GM18498 (cell line): ENCODE measurements around the gene CDC27.
"Not testable (repeated sequence)": the region's sequence is repeated elsewhere in the genome, so short reads cannot be mapped to it uniquely, and the experiment has no call there.

Source experiments
- ATAC-seq: cut with Tn5 transposase; IDR thresholded peaks from one replicate; pipeline ENCODE4 v1.9.1; 2021; ENCODE audit warnings: mild to moderate bottlenecking, moderate library complexity; ENCODE audit not compliant: unreplicated experiment

The CDC27 gene

GRCh38 chr17:47188876-47189731 lies at the start of gene CDC27:
TSS of gene CDC27 (minus strand) at chr17:47189295. CDS start at chr17:47189172, 123 bp downstream.
- ATAC-seq: peak; percentile 94

GRCh38 chr17:47238321-47239010 lies 49.4 kb upstream of the CDC27 start:
- no peak for ATAC-seq

- no peak for ATAC-seq
Measured at GRCh38 chr17:47237841-47238240, 48.7 kb upstream of the CDC27 start.

- no peak for ATAC-seq
Measured at GRCh38 chr17:47235923-47236322, 46.8 kb upstream of the CDC27 start.

GRCh38 chr17:47235506-47235905 lies 46.4 kb upstream of the CDC27 start:
- no peak for ATAC-seq

- no peak for ATAC-seq
Measured at GRCh38 chr17:47232465-47232864, 43.4 kb upstream of the CDC27 start.

GRCh38 chr17:47231866-47232265 lies 42.8 kb upstream of the CDC27 start:
- no peak for ATAC-seq

GRCh38 chr17:47231334-47231733 lies 42.2 kb upstream of the CDC27 start:
- ATAC-seq: no peak

- ATAC-seq: no peak
Measured at GRCh38 chr17:47230864-47231263, 41.8 kb upstream of the CDC27 start.

- ATAC-seq: no peak
Measured at GRCh38 chr17:47229535-47230443, 40.7 kb upstream of the CDC27 start.

- ATAC-seq: no peak
Measured at GRCh38 chr17:47227862-47228261, 38.8 kb upstream of the CDC27 start.

- no peak for ATAC-seq
Measured at GRCh38 chr17:47225911-47226688, 37.0 kb upstream of the CDC27 start.

- ATAC-seq: no peak
Measured at GRCh38 chr17:47225436-47225858, 36.4 kb upstream of the CDC27 start.

- ATAC-seq: no peak
Measured at GRCh38 chr17:47224966-47225365, 35.9 kb upstream of the CDC27 start.

- ATAC-seq: not testable (repeated sequence)
Measured at GRCh38 chr17:47224077-47224476, 35.0 kb upstream of the CDC27 start.

- ATAC-seq: no peak
Measured at GRCh38 chr17:47223460-47223859, 34.4 kb upstream of the CDC27 start.

- ATAC-seq: no peak
Measured at GRCh38 chr17:47223007-47223406, 33.9 kb upstream of the CDC27 start.

GRCh38 chr17:47222047-47222446 lies 33.0 kb upstream of the CDC27 start:
- ATAC-seq: no peak

- ATAC-seq: no peak
Measured at GRCh38 chr17:47221154-47221553, 32.1 kb upstream of the CDC27 start.

GRCh38 chr17:47220531-47220999 lies 31.5 kb upstream of the CDC27 start:
- no peak for ATAC-seq
